ENCODE data around the gene SOBP. TPM values are rescaled to one million over a fixed set of nuclear protein-coding genes. Genes with fewer than 3 reads are reported as not detected.

SOBP gene
- total RNA-seq, 1 donor from 2014 or later, result 1.2 TPM

GRCh38 chr6:107627969-107628368 lies 138.1 kb downstream of the SOBP start:
- DNase-seq (ENCODE audit: low read depth), result no peak
- H3K4me3 ChIP-seq (ENCODE audit: low read depth, low read length), result no peak overlapping the region
- TF ChIP-seq, protein P1, sequence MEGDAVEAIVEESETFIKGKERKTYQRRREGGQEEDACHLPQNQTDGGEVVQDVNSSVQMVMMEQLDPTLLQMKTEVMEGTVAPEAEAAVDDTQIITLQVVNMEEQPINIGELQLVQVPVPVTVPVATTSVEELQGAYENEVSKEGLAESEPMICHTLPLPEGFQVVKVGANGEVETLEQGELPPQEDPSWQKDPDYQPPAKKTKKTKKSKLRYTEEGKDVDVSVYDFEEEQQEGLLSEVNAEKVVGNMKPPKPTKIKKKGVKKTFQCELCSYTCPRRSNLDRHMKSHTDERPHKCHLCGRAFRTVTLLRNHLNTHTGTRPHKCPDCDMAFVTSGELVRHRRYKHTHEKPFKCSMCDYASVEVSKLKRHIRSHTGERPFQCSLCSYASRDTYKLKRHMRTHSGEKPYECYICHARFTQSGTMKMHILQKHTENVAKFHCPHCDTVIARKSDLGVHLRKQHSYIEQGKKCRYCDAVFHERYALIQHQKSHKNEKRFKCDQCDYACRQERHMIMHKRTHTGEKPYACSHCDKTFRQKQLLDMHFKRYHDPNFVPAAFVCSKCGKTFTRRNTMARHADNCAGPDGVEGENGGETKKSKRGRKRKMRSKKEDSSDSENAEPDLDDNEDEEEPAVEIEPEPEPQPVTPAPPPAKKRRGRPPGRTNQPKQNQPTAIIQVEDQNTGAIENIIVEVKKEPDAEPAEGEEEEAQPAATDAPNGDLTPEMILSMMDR (IDR thresholded peaks at IDR 0.05; ENCODE audit: insufficient read depth, low read length, poor library complexity, severe bottlenecking), result no peak
- no peaks in the 10 kb centered on the region for H3K36me3 ChIP-seq (ENCODE audit: control insufficient read depth, insufficient read depth, low read length)
- H3K27me3 ChIP-seq (ENCODE audit: control insufficient read depth, insufficient read depth, low read length), result no peaks in the 10 kb centered on the region

DNA sequence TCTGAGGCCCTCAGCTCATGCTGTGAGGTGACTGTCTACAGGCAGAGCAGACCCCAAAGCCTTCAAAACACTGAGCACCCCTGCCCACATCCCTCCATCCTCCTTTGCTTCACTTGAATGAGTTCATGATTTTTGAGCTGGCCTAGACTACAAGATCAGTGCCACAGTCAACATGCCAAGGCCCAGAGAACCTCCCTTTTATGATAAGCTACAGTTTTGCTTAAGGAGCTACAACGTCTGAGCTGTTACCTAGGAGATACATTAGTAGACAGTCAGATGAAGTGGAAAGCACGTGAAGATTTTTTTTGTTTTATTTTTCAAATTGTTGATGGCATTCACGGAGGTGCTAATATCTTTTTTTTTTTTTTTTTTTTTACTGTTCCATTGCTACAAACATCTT lies 139.0 kb downstream of the SOBP start:
- Histone ChIP-seq H3K4me3 (ENCODE audit: low read depth, low read length) (no peak overlapping the region), H3K36me3 (ENCODE audit: control insufficient read depth, insufficient read depth, low read length) (no peaks in the 10 kb centered on the region), H3K27me3 (ENCODE audit: control insufficient read depth, insufficient read depth, low read length) (no peaks in the 10 kb centered on the region)
- TF ChIP-seq, protein P1 (IDR thresholded peaks at IDR 0.05; ENCODE audit: insufficient read depth, low read length, poor library complexity, severe bottlenecking), result no peak
- DNase-seq (ENCODE audit: low read depth), result no peak

DNA sequence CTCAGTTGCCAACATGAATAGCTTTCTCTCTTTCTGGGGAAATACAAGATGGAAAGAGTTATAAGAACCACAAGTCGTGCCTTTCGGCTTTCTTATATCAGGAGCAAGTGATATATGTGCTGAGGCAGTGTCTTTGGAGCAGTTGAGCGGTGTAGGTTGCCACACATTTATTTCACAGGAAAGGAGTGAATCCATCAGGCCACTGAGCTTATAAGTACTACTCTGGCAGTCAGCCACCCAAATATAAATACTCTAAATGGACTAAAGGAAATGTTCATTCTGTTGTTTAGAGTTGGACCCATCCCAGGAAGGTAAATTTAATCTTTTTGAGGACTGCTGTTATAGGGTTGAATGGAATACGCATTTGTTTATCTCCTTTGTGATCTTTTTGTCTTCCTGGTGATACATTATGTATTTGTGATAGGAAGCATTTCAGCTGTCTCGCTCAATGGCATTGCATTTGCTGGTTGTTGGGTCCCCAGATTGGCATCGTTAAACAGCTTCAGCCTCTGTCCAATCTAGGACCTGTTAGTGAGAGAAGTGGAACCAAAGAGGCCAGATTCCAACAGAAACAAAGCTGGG lies 139.7 kb downstream of the SOBP start:
- TF ChIP-seq, protein P1 (IDR thresholded peaks at IDR 0.05; ENCODE audit: insufficient read depth, low read length, poor library complexity, severe bottlenecking), result no peak
- H3K36me3 ChIP-seq (ENCODE audit: control insufficient read depth, insufficient read depth, low read length), result no peaks in the 10 kb centered on the region
- H3K27me3 ChIP-seq (ENCODE audit: control insufficient read depth, insufficient read depth, low read length), result no peaks in the 10 kb centered on the region
- H3K4me3 ChIP-seq (ENCODE audit: low read depth, low read length), result no peak overlapping the region
- DNase-seq (ENCODE audit: low read depth), result no peak

DNA sequence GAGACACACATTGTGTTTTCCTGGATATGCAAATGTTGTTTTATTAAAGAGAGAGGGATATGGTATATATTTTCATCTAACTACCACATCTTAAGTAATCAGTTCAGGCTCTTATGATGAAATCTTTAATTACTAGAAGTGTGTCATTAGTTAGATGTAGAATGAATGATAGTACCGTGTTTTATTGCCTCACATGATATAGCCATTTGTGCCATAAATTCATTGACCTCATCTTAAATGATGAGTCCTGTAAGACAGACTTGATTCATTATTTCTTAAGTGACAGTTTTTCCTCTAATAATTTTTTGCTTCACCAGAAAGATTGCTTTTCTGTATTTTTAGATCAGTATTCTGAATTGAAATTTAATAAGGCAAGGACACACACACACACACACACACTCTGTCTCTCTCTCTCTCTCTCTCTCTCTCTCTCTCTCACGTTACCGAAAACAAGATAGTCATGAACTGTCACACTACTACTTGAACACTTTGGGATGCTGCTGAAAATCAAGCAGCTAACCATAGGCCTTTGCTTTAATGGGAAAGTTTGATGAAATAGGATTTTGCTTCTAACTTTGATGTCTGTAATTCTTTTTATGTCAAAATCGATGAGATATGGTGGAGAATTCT lies 140.5 kb downstream of the SOBP start:
- TF ChIP-seq, protein P1 (IDR thresholded peaks at IDR 0.05; ENCODE audit: insufficient read depth, low read length, poor library complexity, severe bottlenecking), result no peak
- no peak for DNase-seq (ENCODE audit: low read depth)
- Histone ChIP-seq H3K27me3 (ENCODE audit: control insufficient read depth, insufficient read depth, low read length) (no peaks in the 10 kb centered on the region), H3K4me3 (ENCODE audit: low read depth, low read length) (no peak overlapping the region), H3K36me3 (ENCODE audit: control insufficient read depth, insufficient read depth, low read length) (no peaks in the 10 kb centered on the region)

- no peaks in the 10 kb centered on the region for H3K27me3 ChIP-seq (ENCODE audit: control insufficient read depth, insufficient read depth, low read length)
- no peak overlapping the region for H3K4me3 ChIP-seq (ENCODE audit: low read depth, low read length)
- no peaks in the 10 kb centered on the region for H3K36me3 ChIP-seq (ENCODE audit: control insufficient read depth, insufficient read depth, low read length)
- DNase-seq (ENCODE audit: low read depth), result no peak
- TF ChIP-seq, protein P1 (IDR thresholded peaks at IDR 0.05; ENCODE audit: insufficient read depth, low read length, poor library complexity, severe bottlenecking), result no peak
Observed at GRCh38 chr6:107632381-107633136, 142.6 kb downstream of the SOBP start.

Measured in kidney epithelial cell (primary cell).